SK-N-SH (cell line): ENCODE data around the gene LSM2.

Source experiments
- POLR2AphosphoS5 ChIP-seq: IDR thresholded peaks from 2 replicates; pipeline ENCODE4 v1.6.1; 2012; ENCODE audit warnings: low read depth, low read length
- REST ChIP-seq: IDR thresholded peaks from 2 replicates; pipeline ENCODE4 v1.6.1; 2012; ENCODE audit warnings: mild to moderate bottlenecking, low read depth, low read length, moderate library complexity
- TEAD4 ChIP-seq: IDR thresholded peaks from 2 replicates; pipeline ENCODE4 v1.4.0; 2012; ENCODE audit warnings: mild to moderate bottlenecking, borderline replicate concordance; ENCODE audit not compliant: insufficient read depth
- TF ChIP-seq, protein P1 (sequence below): fragments of 200-600 bp; sonication (generic); IDR thresholded peaks from 2 replicates; pipeline ENCODE4 v1.6.1; 2017; ENCODE audit warnings: antibody characterized with exemption, mild to moderate bottlenecking, moderate library complexity

GRCh38 chr6:31749301-31750036, 57.3 kb downstream of the LSM2 start:
- TF ChIP-seq POLR2AphosphoS5 (no peak), REST (no peak), TEAD4 (no peak)
- TF ChIP-seq, protein P1, sequence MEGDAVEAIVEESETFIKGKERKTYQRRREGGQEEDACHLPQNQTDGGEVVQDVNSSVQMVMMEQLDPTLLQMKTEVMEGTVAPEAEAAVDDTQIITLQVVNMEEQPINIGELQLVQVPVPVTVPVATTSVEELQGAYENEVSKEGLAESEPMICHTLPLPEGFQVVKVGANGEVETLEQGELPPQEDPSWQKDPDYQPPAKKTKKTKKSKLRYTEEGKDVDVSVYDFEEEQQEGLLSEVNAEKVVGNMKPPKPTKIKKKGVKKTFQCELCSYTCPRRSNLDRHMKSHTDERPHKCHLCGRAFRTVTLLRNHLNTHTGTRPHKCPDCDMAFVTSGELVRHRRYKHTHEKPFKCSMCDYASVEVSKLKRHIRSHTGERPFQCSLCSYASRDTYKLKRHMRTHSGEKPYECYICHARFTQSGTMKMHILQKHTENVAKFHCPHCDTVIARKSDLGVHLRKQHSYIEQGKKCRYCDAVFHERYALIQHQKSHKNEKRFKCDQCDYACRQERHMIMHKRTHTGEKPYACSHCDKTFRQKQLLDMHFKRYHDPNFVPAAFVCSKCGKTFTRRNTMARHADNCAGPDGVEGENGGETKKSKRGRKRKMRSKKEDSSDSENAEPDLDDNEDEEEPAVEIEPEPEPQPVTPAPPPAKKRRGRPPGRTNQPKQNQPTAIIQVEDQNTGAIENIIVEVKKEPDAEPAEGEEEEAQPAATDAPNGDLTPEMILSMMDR, result no peak
